Chondrocyte (in vitro differentiated cells): ENCODE data around the gene AFDN. TPM values are rescaled to one million over a fixed set of nuclear protein-coding genes. Genes with fewer than 3 reads are reported as not detected.
A peak's percentile ranks its signal among the peaks of the same experiment; 100 is the strongest.

Experiments
- DNase-seq: peaks from one replicate; pipeline ENCODE4 v3.0.0; 2021; ENCODE audit warnings: mixed read lengths, low spot score
- H3K27ac Mint-ChIP-seq: one replicate; pipeline ENCODE4 v1.8.0; 2021; ENCODE audit warnings: mild to moderate bottlenecking, moderate library complexity, mixed read lengths; ENCODE audit not compliant: unreplicated experiment
- H3K27me3 Mint-ChIP-seq: 2 replicates; pipeline ENCODE4 v1.8.0; 2021; ENCODE audit warnings: low read depth, mixed read lengths
- H3K36me3 Mint-ChIP-seq: 2 replicates; pipeline ENCODE4 v1.8.0; 2021; ENCODE audit warnings: low read depth, mixed read lengths
- H3K4me1 Mint-ChIP-seq: 2 replicates; pipeline ENCODE4 v1.8.0; 2021; ENCODE audit warnings: low read depth, mild to moderate bottlenecking, mixed read lengths
- H3K4me3 Mint-ChIP-seq: one replicate; pipeline ENCODE4 v1.8.0; 2021; ENCODE audit warnings: mild to moderate bottlenecking, moderate library complexity, mixed read lengths; ENCODE audit not compliant: unreplicated experiment
- H3K9me3 Mint-ChIP-seq: 2 replicates; pipeline ENCODE4 v1.8.0; 2021; ENCODE audit warnings: low read depth, mixed read lengths
- total RNA-seq: library from RNA; stranded (reverse); gene quantifications from 3 replicates; pipeline ENCODE4 v1.2.1, GENCODE V29; 2021
- TF ChIP-seq, protein P1 (sequence below): fragments of 200-600 bp; sonication (generic); IDR thresholded peaks from 2 replicates; pipeline ENCODE4 v1.5.0; 2021; ENCODE audit warnings: antibody characterized with exemption, mild to moderate bottlenecking, moderate library complexity

The AFDN gene
- total RNA-seq, 1 donor from 2014 or later = 45.8 TPM

- no peaks in the 10 kb centered on the region for H3K9me3 Mint-ChIP-seq
- TF ChIP-seq, protein P1, sequence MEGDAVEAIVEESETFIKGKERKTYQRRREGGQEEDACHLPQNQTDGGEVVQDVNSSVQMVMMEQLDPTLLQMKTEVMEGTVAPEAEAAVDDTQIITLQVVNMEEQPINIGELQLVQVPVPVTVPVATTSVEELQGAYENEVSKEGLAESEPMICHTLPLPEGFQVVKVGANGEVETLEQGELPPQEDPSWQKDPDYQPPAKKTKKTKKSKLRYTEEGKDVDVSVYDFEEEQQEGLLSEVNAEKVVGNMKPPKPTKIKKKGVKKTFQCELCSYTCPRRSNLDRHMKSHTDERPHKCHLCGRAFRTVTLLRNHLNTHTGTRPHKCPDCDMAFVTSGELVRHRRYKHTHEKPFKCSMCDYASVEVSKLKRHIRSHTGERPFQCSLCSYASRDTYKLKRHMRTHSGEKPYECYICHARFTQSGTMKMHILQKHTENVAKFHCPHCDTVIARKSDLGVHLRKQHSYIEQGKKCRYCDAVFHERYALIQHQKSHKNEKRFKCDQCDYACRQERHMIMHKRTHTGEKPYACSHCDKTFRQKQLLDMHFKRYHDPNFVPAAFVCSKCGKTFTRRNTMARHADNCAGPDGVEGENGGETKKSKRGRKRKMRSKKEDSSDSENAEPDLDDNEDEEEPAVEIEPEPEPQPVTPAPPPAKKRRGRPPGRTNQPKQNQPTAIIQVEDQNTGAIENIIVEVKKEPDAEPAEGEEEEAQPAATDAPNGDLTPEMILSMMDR = no peak
- peak overlapping the region; percentile 24 for H3K27ac Mint-ChIP-seq
- H3K27me3 Mint-ChIP-seq = no peaks in the 10 kb centered on the region
- no peak for DNase-seq
- H3K4me1 Mint-ChIP-seq = peaks cover 24% of the 10 kb centered on the region
- peaks cover 10% of the 10 kb centered on the region for H3K36me3 Mint-ChIP-seq
- no peak overlapping the region for H3K4me3 Mint-ChIP-seq
Measured at GRCh38 chr6:167932468-167933276, 106.0 kb downstream of the AFDN start.

DNA sequence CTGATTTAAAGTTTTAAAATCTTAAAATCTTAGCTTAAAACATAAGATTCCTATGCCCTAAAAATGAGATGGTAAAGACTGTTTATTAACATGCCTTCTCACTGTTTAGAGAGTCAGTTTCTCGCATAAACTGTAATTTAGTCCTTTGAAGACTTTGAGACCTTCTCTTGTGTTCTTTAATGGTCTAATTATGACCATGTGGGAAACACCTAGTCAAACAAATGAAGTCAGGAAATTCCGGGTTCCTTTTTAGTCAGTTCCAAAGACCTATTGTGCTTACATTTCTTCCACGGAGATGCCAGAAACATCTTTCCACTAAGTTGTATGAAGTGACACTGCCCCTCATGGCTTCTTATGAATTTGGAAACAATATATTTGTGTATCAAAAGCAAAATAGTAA is 106.6 kb downstream of the AFDN start:
- TF ChIP-seq, protein P1 = no peak
- Mint-ChIP-seq H3K4me1 (peaks cover 24% of the 10 kb centered on the region), H3K36me3 (peaks cover 9% of the 10 kb centered on the region), H3K9me3 (no peaks in the 10 kb centered on the region), H3K4me3 (no peak overlapping the region), H3K27me3 (no peaks in the 10 kb centered on the region), H3K27ac (no peak overlapping the region)
- DNase-seq = no peak

DNA sequence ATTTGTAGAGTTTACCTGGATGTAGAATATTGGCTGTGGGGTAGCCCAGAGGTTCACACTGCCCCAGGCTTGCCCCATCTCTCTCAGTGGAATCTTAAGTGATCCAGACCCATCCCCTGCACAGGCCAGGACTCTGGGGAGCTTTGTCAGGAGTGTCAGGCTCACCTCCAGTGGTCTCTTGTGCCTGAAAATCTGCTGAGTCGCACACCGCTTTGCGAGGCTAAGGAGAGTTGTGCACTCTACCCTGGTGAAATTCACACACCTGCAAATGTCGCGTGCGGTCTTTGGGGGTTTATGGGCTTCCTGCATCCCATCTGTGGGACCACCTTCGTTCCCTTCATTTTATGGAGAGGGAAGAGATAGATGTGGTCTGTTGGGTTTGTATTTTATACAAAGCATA is 107.1 kb downstream of the AFDN start:
- Mint-ChIP-seq H3K9me3 (no peaks in the 10 kb centered on the region), H3K27me3 (no peaks in the 10 kb centered on the region), H3K27ac (no peak overlapping the region), H3K36me3 (peaks cover 9% of the 10 kb centered on the region), H3K4me3 (no peak overlapping the region), H3K4me1 (peaks cover 24% of the 10 kb centered on the region)
- DNase-seq = no peak
- TF ChIP-seq, protein P1 = no peak

DNA sequence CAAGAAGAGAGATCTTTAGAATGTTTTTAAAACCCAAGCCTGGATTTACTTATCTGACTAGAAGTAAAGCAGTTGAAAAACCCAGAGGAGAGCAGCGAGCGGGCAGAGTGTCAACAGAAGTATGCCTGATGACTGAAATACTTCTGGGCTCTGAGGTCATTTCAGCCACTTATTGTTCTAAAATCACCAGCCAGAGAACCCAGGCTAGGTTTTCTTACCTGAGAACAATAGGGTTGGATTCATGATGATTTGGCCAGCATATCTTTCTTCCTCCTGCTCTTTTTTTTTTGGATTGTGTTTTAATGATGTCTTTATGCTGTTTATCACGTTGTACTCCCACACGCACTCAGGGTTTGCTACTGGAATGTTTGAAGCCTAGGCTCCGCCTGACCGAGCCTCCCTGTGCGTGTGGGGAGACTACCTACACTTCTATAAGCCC is 107.7 kb downstream of the AFDN start:
- Mint-ChIP-seq H3K9me3 (no peaks in the 10 kb centered on the region), H3K27me3 (no peaks in the 10 kb centered on the region), H3K27ac (no peak overlapping the region), H3K36me3 (peaks cover 9% of the 10 kb centered on the region), H3K4me1 (peaks cover 24% of the 10 kb centered on the region), H3K4me3 (no peak overlapping the region)
- no peak for DNase-seq
- TF ChIP-seq, protein P1 = no peak

- Mint-ChIP-seq H3K36me3 (peaks cover 3% of the 10 kb centered on the region), H3K27me3 (no peaks in the 10 kb centered on the region), H3K9me3 (no peaks in the 10 kb centered on the region), H3K4me1 (peaks cover 20% of the 10 kb centered on the region), H3K4me3 (no peak overlapping the region), H3K27ac (peak overlapping the region; percentile 53)
- DNase-seq = no peak
- TF ChIP-seq, protein P1 = no peak
Measured at GRCh38 chr6:167936051-167936450, 109.3 kb downstream of the AFDN start.
